Tracheal epithelial cell (primary cell): ENCODE measurements around the gene CETP. TPM values are rescaled to one million over a fixed set of nuclear protein-coding genes. Genes with fewer than 3 reads are reported as not detected.

Experiments
- total RNA-seq: library from RNA; depleted of rRNA; stranded (reverse); fragments of >200 nt; gene quantifications from 2 replicates; pipeline ENCODE4 v1.2.1, GENCODE V29; 2014

Gene CETP
- total RNA-seq: not detected in 2 replicates

GRCh38 chr16:56961851-56962281 lies at the start of gene CETP:
CETP (plus strand) TSS chr16:56961950; CDS start chr16:56961980, 30 bp downstream.

GRCh38 chr16:56931892-56932720 lies 29.6 kb upstream of the CETP start, which contains the start of gene HERPUD1:
HERPUD1 (plus strand) TSS chr16:56932142; CDS start chr16:56932245, 103 bp downstream.

GRCh38 chr16:56988948-56989945 lies 27.5 kb downstream of the CETP start, which contains the start of gene NLRC5:
NLRC5 (plus strand) TSS chr16:56989557; CDS start chr16:57020713, 31,156 bp downstream.

Other genes with a start within 250 kb of the CETP start
- 43.9 and 70.8 TPM in 2 replicates for gene NUP93, start 231.8 kb upstream of the CETP start, total RNA-seq
- gene SLC12A3, start 96.7 kb upstream of the CETP start, total RNA-seq: 0.96 TPM in 1 of 2 replicates, not detected in the other
- 55.4 and 130 TPM in 2 replicates for gene HERPUD1, start 29.8 kb upstream of the CETP start, total RNA-seq
- 0.43 and 1.7 TPM in 2 replicates for gene NLRC5, start 27.6 kb downstream of the CETP start, total RNA-seq
- gene CPNE2, start 130.6 kb downstream of the CETP start, total RNA-seq: 9.8 and 17.4 TPM in 2 replicates
- 46.5 and 47.7 TPM in 2 replicates for gene PSME3IP1, start 224.1 kb downstream of the CETP start, total RNA-seq
- 36.1 and 45.6 TPM in 2 replicates for gene RSPRY1, start 224.4 kb downstream of the CETP start, total RNA-seq